ENCODE data around the gene PCGF3.

GRCh38 chr4:660401-660800, 45.2 kb upstream of the PCGF3 start:
- TF ChIP-seq POLR2A (IDR thresholded peaks at IDR 0.05; ENCODE audit: low read length) (no peak), GATA1 (IDR thresholded peaks at IDR 0.05; ENCODE audit: low read depth, low read length) (no peak)

Measured in erythroblast (primary cell).